DMS 273 (cell line): ENCODE measurements around the gene NUDT16L1.

Experiments used
- DNase-seq: peaks from one replicate; lab custom pipeline; 2025; ENCODE audit not compliant: unreplicated experiment; lab: John Stamatoyannopoulos, UW

The NUDT16L1 gene

GRCh38 chr16:4663777-4664465 is 29.4 kb upstream of the NUDT16L1 start:
- DNase-seq, result no peak

GRCh38 chr16:4664538-4665418 is 28.6 kb upstream of the NUDT16L1 start:
- DNase-seq, result peak; percentile 29

- no peak for DNase-seq
Observed at GRCh38 chr16:4666537-4667202, 26.7 kb upstream of the NUDT16L1 start.

GRCh38 chr16:4667203-4667963 is 26.0 kb upstream of the NUDT16L1 start:
- DNase-seq, result no peak

GRCh38 chr16:4668313-4668960 is 24.9 kb upstream of the NUDT16L1 start:
- DNase-seq, result no peak

DNA sequence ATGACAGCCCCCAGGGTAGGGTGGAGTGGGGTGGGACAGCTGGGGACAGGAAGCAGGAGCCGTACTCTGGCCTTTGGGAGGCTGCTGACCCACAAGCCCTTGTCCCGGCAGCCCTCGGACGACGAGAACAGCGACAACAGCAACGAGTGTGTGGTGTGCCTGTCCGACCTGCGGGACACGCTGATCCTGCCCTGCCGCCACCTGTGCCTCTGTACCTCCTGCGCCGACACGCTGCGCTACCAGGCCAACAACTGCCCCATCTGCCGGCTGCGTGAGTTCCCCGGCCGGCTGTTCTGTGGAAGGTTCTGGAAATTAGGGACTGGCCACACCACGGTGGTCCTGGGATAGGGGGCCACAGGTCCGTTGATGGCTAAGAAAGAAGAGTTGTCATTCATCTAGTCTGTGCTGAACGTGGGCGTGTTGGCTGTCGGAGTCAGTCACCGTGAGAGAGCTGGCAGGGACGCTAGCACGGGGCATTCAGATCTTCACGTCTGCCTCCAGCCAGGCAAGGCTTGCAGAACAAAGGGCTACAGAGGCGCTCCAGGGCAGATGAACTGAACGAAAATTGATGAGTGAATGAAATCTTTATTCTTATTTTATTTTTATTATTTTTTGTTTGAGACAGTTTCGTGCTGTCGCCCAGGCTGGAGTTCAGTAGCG is 19.8 kb upstream of the NUDT16L1 start:
- no peak for DNase-seq

DNA sequence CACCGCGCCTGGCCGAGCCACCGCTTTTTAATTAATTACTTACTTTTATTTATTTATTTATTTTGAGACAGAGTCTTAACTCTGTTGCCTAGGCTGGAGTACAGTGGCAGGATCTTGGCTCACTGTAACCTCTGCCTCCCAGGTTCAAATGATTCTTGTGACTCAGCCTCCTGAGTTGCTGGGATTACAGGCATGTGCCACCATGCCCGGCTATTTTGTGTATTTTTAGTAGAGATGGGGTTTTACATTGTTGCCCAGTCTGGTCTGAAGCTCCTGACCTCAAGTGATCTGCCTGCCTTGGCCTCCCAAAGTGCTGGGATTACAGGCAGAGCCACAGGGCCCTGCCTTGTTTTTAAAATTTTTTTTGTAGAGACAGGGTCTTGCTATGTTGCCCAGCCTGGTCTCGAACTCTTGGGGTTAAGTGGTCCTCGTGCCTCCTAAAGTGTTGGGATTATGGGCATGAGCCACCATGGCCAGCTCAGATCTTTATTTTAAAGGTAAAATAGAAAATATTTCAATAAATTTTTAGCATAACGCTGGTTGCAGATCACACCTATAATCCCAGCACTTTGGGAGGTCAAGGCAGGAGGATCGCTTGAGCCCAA is 18.3 kb upstream of the NUDT16L1 start:
- no peak for DNase-seq

DNA sequence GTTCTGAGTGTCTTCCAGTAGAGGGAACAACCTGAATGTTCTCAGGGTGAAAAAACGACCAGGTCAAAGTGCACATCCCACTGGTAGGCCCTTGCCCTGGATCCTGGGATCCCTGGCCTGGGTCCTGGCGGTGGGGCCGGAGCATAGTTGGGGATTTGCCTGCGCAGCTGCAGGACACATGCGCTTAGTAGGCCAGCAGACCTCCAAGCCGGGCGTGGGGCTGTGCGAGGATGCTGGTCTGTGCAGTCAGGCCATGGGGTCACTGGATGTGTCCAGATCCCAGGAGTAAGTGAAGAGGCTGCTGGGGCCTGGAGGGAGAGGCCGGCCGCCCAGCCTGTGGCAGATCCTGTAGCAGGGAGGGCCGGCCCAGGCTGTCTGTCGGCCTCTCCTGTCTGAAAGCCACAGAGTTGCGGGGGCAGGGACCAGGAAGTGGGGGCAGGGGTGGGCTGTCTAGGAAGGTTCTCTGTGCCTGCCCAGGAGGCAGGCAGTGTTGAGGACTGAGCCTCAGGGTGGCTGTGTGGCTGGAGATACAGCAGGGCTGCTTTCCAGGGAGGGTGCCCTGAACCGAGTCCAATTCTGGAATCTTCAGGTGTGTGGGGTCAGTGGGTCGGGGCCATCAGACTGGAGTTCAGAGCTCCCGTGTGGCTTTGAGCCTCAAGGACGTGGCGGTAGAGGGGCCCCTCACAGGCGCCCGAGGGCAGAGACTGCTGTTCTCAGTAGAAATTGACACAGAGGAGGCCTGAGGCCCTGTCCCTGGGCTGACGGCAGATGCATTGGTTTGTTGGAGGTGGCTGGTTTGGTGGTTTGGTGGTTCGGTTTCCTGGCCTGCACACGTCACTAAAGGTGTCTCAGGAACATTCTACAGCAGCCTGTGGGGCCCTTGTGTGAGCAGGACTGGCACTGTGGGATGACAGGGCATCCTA is 17.2 kb upstream of the NUDT16L1 start:
- no peak for DNase-seq

DNA sequence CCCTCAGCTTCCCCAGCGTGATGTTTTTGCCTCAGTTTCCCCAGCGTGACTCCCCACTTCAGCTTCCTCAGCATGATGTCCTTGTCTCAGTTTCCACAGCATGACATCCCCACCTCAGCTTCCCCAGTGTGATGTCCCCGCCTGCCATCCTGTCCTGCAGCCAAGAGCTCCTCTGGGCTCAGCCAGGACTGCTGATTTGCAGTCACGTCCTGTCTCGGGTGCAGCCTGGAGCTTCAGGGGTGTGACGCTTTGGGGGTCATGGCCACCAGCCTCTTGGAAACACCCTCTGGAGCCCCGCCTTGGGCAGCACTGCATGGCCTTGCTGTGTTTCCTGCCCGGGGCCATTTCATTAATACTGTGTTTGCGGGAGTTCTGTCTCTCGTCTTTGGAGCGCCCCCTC is 16.5 kb upstream of the NUDT16L1 start:
- no peak for DNase-seq

GRCh38 chr16:4677390-4677789 is 16.0 kb upstream of the NUDT16L1 start:
- no peak for DNase-seq

DNA sequence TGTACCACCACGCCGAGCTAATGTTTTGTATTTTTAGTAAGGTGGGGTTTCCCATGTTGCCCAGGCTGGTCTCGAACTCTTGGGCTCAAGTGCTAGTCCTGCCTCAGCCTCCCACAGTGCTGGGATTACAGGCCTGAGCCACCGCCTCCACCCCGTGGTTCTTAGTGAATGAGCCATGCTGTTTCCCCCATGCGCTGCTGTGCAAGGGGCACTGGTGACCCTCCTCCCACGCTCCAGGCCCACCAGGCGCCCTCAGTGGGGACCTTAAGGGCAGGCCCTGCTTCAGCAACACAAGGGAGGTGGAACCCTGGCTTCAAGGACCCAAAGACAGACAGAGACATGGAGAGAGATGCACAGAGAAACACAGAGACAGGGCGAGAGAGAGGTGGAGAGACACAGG is 15.4 kb upstream of the NUDT16L1 start:
- no peak for DNase-seq

GRCh38 chr16:4678596-4678995 is 14.8 kb upstream of the NUDT16L1 start:
- no peak for DNase-seq

- DNase-seq, result no peak
Observed at GRCh38 chr16:4679156-4679849, 14.1 kb upstream of the NUDT16L1 start.

DNA sequence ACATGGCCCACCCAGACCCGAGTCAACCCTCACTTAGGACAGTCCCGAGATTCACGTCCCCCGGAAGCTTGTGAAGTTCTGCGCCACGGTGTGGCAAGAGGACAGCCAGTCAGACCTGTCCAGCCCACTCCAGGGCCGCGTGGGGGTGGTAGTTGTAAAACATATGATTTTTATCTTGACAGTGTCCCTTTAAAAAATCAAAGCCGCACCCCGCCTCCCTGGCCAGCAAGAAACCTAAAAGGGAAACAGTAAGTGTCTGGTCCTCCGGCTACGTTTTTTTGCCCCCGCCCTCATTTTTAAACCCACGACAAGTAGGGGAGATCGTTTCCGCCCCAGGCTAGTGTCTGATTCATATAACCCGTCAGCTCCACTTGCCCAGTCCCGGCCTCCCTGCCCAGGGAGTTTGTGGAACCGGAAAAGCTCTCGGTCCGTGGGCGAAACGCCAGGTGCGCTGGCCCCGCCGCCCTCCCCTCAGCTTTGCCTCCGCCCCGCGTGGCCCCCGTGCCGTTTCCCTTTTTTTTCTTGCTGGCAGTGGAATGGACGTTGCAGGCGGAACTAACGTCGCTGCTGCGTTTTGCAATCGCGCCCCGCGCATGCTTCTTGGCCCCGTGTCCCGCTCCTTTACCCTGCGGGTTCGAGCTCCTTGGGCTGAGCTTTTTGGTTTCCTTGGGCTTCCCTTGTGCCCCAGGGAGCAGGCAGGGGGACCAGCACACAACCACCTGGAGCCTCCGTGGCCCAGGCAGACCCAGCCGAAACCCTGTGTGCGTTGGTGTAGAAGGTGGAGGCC is 13.3 kb upstream of the NUDT16L1 start:
- DNase-seq, result no peak

GRCh38 chr16:4680673-4681470 is 12.5 kb upstream of the NUDT16L1 start:
- no peak for DNase-seq

DNA sequence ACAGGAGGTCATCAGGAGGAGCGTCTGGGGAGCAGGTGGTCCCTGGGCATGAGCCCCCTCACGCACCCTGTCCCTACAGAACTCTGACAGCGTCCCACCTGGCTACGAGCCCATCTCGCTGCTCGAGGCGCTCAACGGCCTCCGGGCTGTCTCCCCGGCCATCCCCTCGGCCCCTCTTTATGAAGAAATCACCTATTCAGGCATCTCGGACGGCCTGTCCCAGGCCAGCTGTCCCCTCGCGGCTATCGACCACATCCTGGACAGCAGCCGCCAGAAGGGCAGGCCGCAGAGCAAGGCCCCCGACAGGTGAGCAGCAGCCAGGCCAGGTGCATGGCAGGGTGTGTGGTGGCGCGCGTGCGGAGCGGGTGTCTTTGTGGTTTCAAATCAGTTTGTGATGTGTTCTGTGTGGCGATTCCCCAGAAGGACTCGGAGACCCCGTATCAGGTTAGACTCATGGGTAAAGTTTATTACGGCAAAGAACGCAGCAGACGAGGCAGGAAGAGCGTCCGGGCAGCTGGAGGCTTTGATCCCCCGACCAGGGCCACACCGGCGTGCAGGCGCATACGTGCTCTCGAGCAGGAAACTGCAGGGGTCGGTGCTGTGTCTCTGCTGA is 11.8 kb upstream of the NUDT16L1 start:
- no peak for DNase-seq
